ENCODE measurements around the gene PIK3C2G. TPM values are rescaled to one million over a fixed set of nuclear protein-coding genes. Genes with fewer than 3 reads are reported as not detected.

The PIK3C2G gene
- total RNA-seq, 1 experiment from 2014 or later, result not detected

GRCh38 chr12:18402872-18403611 is 141.7 kb downstream of the PIK3C2G start:
- H4K20me1 ChIP-seq (ENCODE audit: low read length), result no peaks in the 10 kb centered on the region
- no peaks in the 10 kb centered on the region for H3K36me3 ChIP-seq (ENCODE audit: low read depth, low read length)
- ATAC-seq, result no peak
- ChIA-PET CTCF (no interaction called here), POLR2A (ENCODE audit: unreplicated experiment) (no interaction called here)
- no peaks in the 10 kb centered on the region for H3K4me1 ChIP-seq (ENCODE audit: insufficient read depth, low read length)
- no peak overlapping the region for H2AFZ ChIP-seq (ENCODE audit: low read length)
- H3K9me2 ChIP-seq (replicated peaks; ENCODE audit: low read length), result no peaks in the 10 kb centered on the region
- no peak overlapping the region for H3K27ac ChIP-seq (ENCODE audit: low read length)
- no peaks in the 10 kb centered on the region for H3K9me3 ChIP-seq (ENCODE audit: low read length)
- TF ChIP-seq EZH2phosphoT487 (IDR thresholded peaks at IDR 0.05; ENCODE audit: borderline replicate concordance, low read length) (no peak), EZH2 (IDR thresholded peaks at IDR 0.05; ENCODE audit: low read length, unreplicated experiment) (no peak), CTCF (conservative IDR thresholded peaks at IDR 0.05; ENCODE audit: low read depth, low read length) (no peak)
- intact Hi-C loops (cut with micrococcal nuclease), result no loop called here
- H3K27me3 ChIP-seq (ENCODE audit: low read length), result no peaks in the 10 kb centered on the region
- no peak overlapping the region for H3K4me2 ChIP-seq (ENCODE audit: low read length)
- DNase-seq, result no peak
- no peak overlapping the region for H3K9ac ChIP-seq (ENCODE audit: low read length)
- H3F3A ChIP-seq (ENCODE audit: low read length, unreplicated experiment), result no peaks in the 10 kb centered on the region
- no peaks in the 10 kb centered on the region for H3K79me2 ChIP-seq (ENCODE audit: low read length)
- BruUV-seq (replicated peaks), result no TSS peak
- no peak overlapping the region for H3K4me3 ChIP-seq (ENCODE audit: low read length)

GRCh38 chr12:18411453-18411852 is 150.1 kb downstream of the PIK3C2G start:
- TF ChIP-seq CTCF (conservative IDR thresholded peaks at IDR 0.05; ENCODE audit: low read depth, low read length) (no peak), EZH2phosphoT487 (IDR thresholded peaks at IDR 0.05; ENCODE audit: borderline replicate concordance, low read length) (no peak), EZH2 (IDR thresholded peaks at IDR 0.05; ENCODE audit: low read length, unreplicated experiment) (no peak)

GRCh38 chr12:18414671-18415070 is 153.4 kb downstream of the PIK3C2G start:
- no peaks in the 10 kb centered on the region for H3K27me3 ChIP-seq (ENCODE audit: low read length)
- ATAC-seq (no peak), DNase-seq (no peak)
- CTCF ChIA-PET, result no interaction called here
- H3K4me2 ChIP-seq (ENCODE audit: low read length), result no peak overlapping the region
- no peak overlapping the region for H2AFZ ChIP-seq (ENCODE audit: low read length)
- no TSS peak for BruUV-seq (replicated peaks)
- no peaks in the 10 kb centered on the region for H3K4me1 ChIP-seq (ENCODE audit: insufficient read depth, low read length)
- no peak overlapping the region for H3K9ac ChIP-seq (ENCODE audit: low read length)
- no peak overlapping the region for H3K4me3 ChIP-seq (ENCODE audit: low read length)
- no peaks in the 10 kb centered on the region for H3K36me3 ChIP-seq (ENCODE audit: low read depth, low read length)
- H4K20me1 ChIP-seq (ENCODE audit: low read length), result no peaks in the 10 kb centered on the region
- H3K9me3 ChIP-seq (ENCODE audit: low read length), result no peaks in the 10 kb centered on the region
- H3K79me2 ChIP-seq (ENCODE audit: low read length), result no peaks in the 10 kb centered on the region
- POLR2A ChIA-PET (ENCODE audit: unreplicated experiment), result no interaction called here
- TF ChIP-seq CTCF (conservative IDR thresholded peaks at IDR 0.05; ENCODE audit: low read depth, low read length) (no peak), EZH2 (IDR thresholded peaks at IDR 0.05; ENCODE audit: low read length, unreplicated experiment) (no peak), EZH2phosphoT487 (IDR thresholded peaks at IDR 0.05; ENCODE audit: borderline replicate concordance, low read length) (no peak)
- intact Hi-C loops (cut with micrococcal nuclease), result no loop called here
- no peak overlapping the region for H3K27ac ChIP-seq (ENCODE audit: low read length)
- no peaks in the 10 kb centered on the region for H3K9me2 ChIP-seq (replicated peaks; ENCODE audit: low read length)
- no peaks in the 10 kb centered on the region for H3F3A ChIP-seq (ENCODE audit: low read length, unreplicated experiment)

More at GRCh38 chr12:18411453-18411852, 150.1 kb downstream of the PIK3C2G start:
- H3K9ac ChIP-seq (ENCODE audit: low read length), result no peak overlapping the region
- no peak overlapping the region for H3K4me3 ChIP-seq (ENCODE audit: low read length)
- intact Hi-C loops (cut with micrococcal nuclease), result no loop called here
- no peaks in the 10 kb centered on the region for H3K9me2 ChIP-seq (replicated peaks; ENCODE audit: low read length)
- ATAC-seq (no peak), DNase-seq (no peak)
- no peak overlapping the region for H2AFZ ChIP-seq (ENCODE audit: low read length)
- H3K36me3 ChIP-seq (ENCODE audit: low read depth, low read length), result no peaks in the 10 kb centered on the region
- BruUV-seq (replicated peaks), result no TSS peak
- H3K4me1 ChIP-seq (ENCODE audit: insufficient read depth, low read length), result no peaks in the 10 kb centered on the region
- ChIA-PET CTCF (no interaction called here), POLR2A (ENCODE audit: unreplicated experiment) (no interaction called here)
- no peaks in the 10 kb centered on the region for H3K9me3 ChIP-seq (ENCODE audit: low read length)
- H3K27me3 ChIP-seq (ENCODE audit: low read length), result no peaks in the 10 kb centered on the region
- no peaks in the 10 kb centered on the region for H3K79me2 ChIP-seq (ENCODE audit: low read length)
- no peaks in the 10 kb centered on the region for H4K20me1 ChIP-seq (ENCODE audit: low read length)
- H3F3A ChIP-seq (ENCODE audit: low read length, unreplicated experiment), result no peaks in the 10 kb centered on the region
- H3K27ac ChIP-seq (ENCODE audit: low read length), result no peak overlapping the region
- no peak overlapping the region for H3K4me2 ChIP-seq (ENCODE audit: low read length)

Measured in PC-3 (cell line).